Measurements from ENCODE around the gene SMIM31. TPM values are rescaled to one million over a fixed set of nuclear protein-coding genes. Genes with fewer than 3 reads are reported as not detected.
A peak's percentile ranks its signal among the peaks of the same experiment; 100 is the strongest.

Gene SMIM31
- total RNA-seq, 1 donor from 2014 or later: not detected

DNA sequence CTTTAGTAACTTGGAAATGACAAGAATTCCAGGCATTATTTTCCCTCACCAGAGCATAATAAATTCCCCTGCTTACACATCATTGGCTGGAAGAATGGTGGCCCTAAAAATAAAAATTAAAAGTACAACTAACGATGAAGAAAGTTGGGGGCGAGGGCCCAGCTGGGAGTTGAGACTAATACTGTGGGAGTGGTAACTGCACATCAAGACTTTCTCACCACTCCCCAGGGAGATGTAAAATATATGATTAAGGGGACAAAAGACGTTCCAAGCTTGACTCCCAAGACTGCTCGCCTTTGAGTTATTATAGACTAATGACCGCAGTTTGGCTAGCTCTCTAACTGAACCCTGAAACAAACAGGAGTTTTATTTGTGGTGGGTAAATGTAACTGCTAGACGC, 30.0 kb downstream of the SMIM31 start:
- DNase-seq (ENCODE audit: low read depth): no peak

DNA sequence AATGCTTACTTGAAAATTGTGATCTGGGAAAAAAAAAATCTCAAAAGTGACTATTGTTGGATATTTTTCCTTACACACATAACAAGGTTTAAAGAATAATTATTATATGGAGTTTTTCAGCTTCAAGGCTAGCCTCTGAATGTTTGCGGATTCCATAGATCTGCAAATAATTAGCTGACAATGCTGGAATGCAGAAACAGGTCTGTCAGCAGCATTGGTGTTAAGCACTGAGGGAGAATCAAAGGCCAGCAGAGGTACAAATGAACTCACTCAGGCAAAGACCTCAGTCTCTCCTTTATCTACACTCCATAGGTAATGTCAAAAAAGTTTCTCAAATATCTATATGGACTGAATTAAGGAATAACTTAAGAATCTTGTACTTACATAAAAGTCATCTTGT, 35.1 kb downstream of the SMIM31 start:
- DNase-seq (ENCODE audit: low read depth): no peak

DNA sequence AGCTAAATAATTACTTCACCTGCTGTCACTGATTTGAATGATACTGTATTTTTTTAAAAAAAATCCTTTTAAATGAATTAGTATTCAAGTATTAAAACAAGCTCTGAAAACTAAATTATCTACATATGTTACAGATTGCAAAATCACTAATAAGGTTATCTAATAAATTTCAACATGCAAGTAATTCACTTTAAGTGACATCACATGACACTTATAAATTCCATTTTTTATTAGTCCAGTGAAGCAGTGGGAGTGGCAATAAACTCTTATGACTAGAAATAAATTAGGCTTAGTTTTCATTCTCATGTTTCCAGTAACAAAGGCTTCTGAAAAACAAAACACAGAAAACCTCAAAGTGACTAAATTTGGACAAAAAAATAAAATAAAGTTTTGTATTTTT, 36.3 kb downstream of the SMIM31 start:
- no peak for DNase-seq (ENCODE audit: low read depth)

DNA sequence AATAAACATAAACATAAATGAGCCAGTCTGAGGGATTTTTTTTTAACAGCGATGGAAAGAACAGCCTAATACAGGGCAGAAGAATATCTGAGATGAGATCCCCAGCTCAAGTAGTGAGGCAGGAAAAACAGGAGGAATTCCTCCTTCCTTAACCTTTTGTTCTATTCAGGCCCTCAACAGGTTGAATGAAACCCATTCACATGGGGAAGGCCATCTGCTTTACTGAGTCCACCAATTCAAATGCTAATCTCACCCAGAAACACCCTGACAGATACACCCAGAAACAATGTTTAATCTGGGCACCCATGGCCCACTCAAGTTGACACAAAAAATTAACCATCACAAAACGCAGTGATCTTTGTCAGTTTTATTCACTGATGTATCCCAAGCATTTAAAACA, 45.5 kb downstream of the SMIM31 start:
- DNase-seq (ENCODE audit: low read depth): no peak

DNA sequence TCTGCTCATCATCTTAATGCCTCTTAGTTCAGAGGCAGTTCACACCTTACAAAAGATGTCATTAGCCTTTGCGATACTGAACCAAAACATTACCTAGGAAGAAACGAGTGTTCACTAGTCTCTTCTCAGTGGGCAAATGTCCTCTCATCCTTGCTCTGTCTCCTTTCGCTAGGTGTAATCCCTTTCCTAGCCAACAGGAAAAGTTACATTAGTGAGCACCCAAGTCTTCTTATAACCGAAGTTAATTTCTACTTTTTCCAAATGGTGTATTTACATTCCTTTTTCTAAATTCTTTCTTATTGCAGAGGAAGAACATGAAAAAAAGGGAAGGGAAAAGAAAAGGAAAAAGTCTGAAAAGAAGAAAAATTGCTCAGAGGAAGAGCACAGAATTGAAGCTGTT, 46.9 kb downstream of the SMIM31 start:
- DNase-seq (ENCODE audit: low read depth): no peak

DNA sequence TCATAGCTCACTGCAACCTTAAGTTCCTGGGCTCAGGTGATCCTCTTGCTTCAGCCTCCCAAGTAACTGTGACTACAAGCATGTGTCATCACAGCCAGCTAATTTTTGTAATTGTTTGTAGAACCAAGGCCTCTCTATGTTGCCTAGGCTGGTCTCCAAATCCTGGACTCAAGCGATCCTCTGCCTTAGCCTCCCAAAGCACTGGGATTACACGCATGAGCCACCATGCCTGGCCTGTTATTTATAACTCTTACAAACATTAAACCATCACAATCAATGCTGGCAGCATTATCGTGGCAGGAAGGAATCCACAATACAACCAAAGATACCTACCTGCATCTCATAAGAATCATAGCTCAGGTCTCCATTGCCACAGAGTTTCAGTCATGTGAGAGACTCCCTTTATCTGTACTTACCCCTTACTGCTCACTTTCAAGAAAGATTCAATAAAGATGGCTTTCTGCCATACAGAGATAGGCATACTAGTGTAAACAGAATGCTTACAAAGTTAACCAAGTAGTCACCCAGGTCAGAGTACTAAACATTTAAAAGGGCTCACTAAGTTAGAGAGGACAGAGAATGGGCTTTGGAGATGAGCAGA, 48.5 kb downstream of the SMIM31 start:
- no peak for DNase-seq (ENCODE audit: low read depth)

DNA sequence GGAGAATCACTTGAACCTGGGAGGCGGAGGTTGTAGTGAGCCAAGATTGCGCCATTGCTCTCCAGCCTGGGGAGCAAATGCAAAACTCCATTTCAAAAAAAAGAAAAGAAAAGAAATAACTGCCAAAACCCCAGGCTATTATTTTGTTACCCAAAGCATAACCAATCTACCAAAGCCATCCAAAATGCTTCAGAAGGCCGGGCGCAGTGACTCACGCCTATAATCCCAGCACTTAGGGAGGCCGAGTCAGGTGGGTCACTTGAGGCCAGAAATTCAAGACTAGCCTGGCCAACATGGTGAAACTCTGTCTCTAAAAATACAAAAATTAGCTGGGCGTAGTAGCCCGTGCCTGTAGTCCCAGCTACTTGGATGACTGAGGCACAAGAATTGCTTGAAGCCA, 49.8 kb downstream of the SMIM31 start:
- peak; percentile 9 for DNase-seq (ENCODE audit: low read depth)

DNA sequence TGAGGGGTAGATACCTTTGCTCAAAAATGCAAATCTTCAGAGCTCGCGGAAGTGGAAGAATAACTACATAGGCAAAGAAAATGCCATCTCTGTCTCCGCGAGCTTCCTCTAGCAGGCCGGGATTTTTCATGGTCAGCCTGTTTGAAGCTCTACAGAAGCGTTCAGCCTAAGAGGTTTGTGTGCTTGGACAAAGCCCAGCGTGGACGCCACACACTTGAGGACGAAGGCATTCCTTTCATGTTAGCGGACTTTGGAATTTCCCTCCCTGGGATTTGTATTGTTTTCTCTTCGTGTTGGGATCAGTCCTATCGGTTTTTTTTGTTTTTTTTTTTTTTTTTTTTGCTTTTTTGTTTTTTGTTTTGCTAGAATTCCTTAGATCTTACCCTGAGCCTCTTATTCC, 53.7 kb downstream of the SMIM31 start:
- peak; percentile 55 for DNase-seq (ENCODE audit: low read depth)

DNA sequence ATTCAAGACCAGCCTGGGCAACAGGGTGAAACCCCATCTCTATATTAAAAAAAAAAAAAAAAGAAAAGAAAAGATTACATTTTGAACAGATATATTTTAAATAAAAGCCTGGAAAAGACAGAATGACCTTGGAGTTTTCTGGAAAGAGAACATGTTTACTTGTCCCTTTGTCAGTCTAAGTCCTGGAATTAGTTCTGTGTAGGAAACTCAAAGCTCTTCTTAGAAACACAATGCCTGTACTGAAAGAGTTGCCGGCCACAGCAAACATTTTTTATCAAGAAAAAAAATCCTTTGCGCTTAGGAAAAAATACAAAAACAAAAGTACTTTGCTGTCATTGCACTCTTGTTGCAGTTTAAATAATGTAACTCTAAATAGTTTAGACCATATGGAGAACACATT, 59.6 kb downstream of the SMIM31 start:
- DNase-seq (ENCODE audit: low read depth): no peak

DNA sequence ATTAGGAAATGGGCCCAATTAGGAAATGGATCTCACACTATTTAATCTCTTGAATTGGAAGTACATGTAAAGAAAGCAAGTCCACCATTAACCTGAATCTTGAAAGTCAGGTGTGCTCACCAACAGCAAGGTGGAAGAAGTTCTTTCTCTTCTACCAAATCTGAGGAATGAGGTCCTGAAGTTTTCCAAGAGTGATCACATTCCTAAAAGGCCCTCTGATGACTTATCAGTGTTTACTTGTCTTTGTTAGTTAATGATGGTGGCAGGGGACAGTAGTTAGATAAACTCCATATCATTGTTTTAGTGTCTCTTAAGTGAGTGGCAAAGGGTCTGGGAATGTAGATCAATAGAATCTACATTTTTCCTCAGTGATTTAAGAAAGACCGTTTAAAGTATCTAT, 61.8 kb downstream of the SMIM31 start:
- no peak for DNase-seq (ENCODE audit: low read depth)

DNA sequence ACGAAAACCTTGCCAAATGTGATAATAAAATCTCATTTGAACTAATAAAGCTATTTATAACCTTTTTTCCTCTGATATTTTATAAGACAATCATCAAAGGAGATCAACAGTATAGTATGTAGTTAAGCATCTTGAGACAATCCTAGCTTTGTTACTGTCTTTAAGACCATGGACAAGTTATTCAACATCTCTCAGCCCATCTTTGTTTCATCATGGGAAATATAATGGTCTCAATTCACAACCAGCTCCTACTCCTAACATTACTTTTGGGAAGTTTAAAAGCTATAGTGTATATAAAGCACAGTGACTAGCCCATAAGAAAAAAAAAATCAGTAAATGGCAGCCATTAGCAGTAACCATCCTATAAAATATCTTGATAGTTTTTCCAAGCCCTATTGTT, 65.4 kb downstream of the SMIM31 start:
- no peak for DNase-seq (ENCODE audit: low read depth)

DNA sequence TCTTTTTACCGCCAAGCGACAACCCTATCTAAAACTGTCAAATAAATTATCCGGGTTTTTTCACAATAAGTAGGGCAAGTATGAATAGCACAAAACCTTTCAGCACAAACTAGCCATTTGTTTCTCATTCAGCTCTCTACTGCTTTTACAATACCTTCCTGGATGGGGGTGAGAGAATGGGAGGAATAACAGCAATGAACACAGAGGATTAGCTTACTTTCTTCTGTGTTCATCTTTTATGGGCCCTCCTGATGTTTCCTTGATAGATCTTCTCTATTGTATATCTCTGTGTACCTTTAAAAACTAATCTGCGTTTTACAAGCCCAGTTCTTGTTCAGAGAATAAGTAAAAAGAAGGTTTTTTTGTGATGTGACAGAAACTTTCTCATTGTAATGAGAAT, 67.8 kb downstream of the SMIM31 start:
- no peak for DNase-seq (ENCODE audit: low read depth)

DNA sequence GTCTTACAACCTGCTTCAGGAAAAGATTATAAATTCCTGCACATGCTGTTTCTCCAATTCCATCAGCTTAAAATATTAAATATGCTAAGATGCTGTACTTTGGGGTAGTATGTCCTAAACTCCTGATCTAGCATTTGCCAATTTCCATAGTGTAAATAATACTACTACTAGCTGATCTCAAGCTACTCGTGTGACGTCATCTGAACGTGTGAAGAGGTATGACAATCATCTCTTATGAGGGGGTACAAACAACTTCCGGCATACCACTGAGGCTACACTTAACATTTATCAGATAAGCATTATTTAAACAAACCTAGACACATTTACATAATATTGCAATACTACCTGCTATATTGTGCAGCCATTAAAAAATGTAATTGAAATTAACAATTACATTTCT, 70.7 kb downstream of the SMIM31 start:
- DNase-seq (ENCODE audit: low read depth): no peak

DNA sequence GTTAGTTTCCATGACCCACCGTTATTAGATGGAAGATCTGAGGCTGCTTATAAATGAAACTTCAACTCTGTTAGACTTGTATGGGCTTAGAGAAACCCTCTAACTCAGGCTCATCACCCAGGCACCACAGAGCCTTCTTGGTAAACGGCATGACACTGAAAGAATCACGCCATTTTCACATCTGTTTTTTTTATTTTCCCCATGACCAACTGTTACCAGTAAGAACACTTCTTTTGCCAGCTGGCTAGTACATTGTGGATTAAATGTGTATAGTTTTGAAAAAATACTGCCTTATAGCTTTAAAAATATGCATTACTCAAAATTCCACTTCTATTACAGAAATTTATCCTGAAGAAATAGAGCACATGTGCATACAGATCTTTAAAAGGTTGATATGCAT, 75.0 kb downstream of the SMIM31 start:
- DNase-seq (ENCODE audit: low read depth): no peak

DNA sequence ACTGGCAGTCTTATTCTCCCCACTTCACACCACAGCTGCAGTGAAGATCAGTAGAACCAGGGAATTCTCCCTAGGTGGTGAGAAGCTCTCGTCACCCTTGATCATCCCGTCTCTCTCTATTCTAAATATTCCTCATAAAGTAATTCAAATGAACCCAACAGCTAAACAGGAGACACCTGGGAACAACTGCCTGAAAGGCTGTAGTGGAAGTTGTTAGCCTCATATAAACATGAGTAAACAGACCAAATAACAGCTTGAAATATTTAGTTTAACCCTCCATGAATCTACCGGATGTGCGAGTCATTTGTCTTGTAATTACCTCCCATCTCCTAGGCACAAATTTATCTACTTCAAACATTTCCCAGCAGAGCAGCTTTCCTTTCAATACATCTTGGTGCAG, 92.6 kb downstream of the SMIM31 start:
- no peak for DNase-seq (ENCODE audit: low read depth)

DNA sequence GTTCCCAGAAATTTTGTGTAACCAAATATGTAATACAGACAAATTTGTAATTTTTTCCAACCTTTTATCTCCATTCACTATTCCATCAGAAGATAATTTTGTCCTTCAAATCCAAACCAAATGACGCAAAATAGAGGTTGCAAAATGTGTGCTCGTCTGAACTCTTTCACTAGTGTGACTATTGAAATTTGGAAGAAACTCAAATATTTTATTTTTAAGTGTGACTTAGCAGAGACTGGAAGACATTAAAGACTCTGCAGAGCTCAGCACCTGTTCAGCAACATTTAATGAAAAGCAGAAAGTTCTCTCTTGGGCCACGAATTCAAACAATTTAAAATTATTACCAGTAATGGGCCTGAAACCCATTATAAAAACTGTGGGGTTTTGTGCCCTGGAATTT, 93.1 kb downstream of the SMIM31 start:
- DNase-seq (ENCODE audit: low read depth): no peak

DNA sequence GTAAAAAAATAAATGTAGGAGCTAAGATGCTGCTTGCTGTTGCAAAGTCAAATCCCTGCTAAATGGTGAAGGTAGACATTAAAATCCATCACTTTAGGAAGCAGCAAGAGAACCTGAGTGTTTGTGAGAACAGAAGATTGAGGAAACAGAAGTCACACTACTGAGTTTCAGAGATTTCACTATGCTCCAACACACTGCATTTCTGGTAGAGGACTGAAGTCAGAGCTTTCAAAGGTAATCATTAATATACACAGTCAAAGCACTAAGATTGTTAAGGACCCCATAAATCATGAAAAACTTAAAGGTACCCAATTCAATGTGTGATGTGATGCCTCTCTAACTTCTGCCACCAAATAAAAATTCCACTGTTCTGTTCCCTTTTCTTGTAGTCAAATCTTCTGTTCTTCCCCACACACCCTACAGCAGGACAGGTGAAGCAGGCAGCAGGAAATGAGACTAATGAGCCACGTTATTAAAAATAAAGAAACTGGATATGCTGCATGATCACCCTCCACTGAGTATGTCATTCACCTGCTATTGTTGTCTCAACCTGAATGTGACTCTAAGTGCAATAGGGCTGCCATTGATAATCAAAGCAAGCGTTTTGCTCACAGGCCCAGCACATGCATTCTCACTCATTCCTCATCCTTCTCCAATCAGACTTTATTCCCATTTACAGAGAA, 94.2 kb downstream of the SMIM31 start:
- no peak for DNase-seq (ENCODE audit: low read depth)

Other genes with a start within 250 kb of the SMIM31 start
- gene APELA, start 123.0 kb downstream of the SMIM31 start, total RNA-seq: not detected in 2 replicates
- gene TRIM61, start 223.5 kb downstream of the SMIM31 start, total RNA-seq: not detected in 2 replicates

Data from myocyte (in vitro differentiated cells).